ENCODE results near the gene MBOAT2.
A peak's percentile ranks its signal among the peaks of the same experiment; 100 is the strongest.

The MBOAT2 gene

GRCh38 chr2:8833853-8834252 lies 169.6 kb downstream of the MBOAT2 start:
- DNase-seq (ENCODE audit: extremely low read depth in 1 of 2, low read depth in 1 of 2), result no peak

- DNase-seq (ENCODE audit: extremely low read depth in 1 of 2, low read depth in 1 of 2), result no peak
Measured at GRCh38 chr2:8831516-8831915, 172.0 kb downstream of the MBOAT2 start.

- DNase-seq (ENCODE audit: extremely low read depth in 1 of 2, low read depth in 1 of 2), result no peak
Measured at GRCh38 chr2:8827729-8828128, 175.8 kb downstream of the MBOAT2 start.

GRCh38 chr2:8822218-8822617 lies 181.3 kb downstream of the MBOAT2 start:
- no peak for DNase-seq (ENCODE audit: extremely low read depth in 1 of 2, low read depth in 1 of 2)

GRCh38 chr2:8821276-8822217 lies 181.9 kb downstream of the MBOAT2 start:
- DNase-seq (ENCODE audit: extremely low read depth in 1 of 2, low read depth in 1 of 2), result no peak

GRCh38 chr2:8819948-8820347 lies 183.5 kb downstream of the MBOAT2 start:
- DNase-seq (ENCODE audit: extremely low read depth in 1 of 2, low read depth in 1 of 2), result no peak

- DNase-seq (ENCODE audit: extremely low read depth in 1 of 2, low read depth in 1 of 2), result no peak
Measured at GRCh38 chr2:8819194-8819593, 184.3 kb downstream of the MBOAT2 start.

GRCh38 chr2:8817221-8817620 lies 186.3 kb downstream of the MBOAT2 start:
- DNase-seq (ENCODE audit: extremely low read depth in 1 of 2, low read depth in 1 of 2), result no peak

- DNase-seq (ENCODE audit: extremely low read depth in 1 of 2, low read depth in 1 of 2), result no peak
Measured at GRCh38 chr2:8806885-8807704, 196.4 kb downstream of the MBOAT2 start.

GRCh38 chr2:8805278-8806210 lies 197.9 kb downstream of the MBOAT2 start:
- no peak for DNase-seq (ENCODE audit: extremely low read depth in 1 of 2, low read depth in 1 of 2)

- DNase-seq (ENCODE audit: extremely low read depth in 1 of 2, low read depth in 1 of 2), result peak; percentile 10 to 59
Measured at GRCh38 chr2:8803658-8804379, 199.7 kb downstream of the MBOAT2 start.

- DNase-seq (ENCODE audit: extremely low read depth in 1 of 2, low read depth in 1 of 2), result no peak
Measured at GRCh38 chr2:8802741-8803140, 200.7 kb downstream of the MBOAT2 start.

Data from stimulated activated CD8-positive, alpha-beta memory T cell treated with anti-CD3 and anti-CD28 coated beads, Interleukin-7, amount 100 ng/mL, for 48 hours (primary cell).